Epithelial cell of proximal tubule (primary cell): Measurements from ENCODE around the gene RAB7A. TPM values are rescaled to one million over a fixed set of nuclear protein-coding genes. Genes with fewer than 3 reads are reported as not detected.

Experiments used
- DNase-seq: peaks from one replicate; pipeline ENCODE4 v3.0.0-alpha.2; 2011; ENCODE audit warnings: low read depth
- H3K4me3 ChIP-seq: 2 replicates; pipeline ENCODE4 v1.5.1; 2011; ENCODE audit warnings: low read depth, mild to moderate bottlenecking, low read length
- CTCF ChIP-seq: conservative IDR thresholded peaks from 2 replicates; pipeline ENCODE4 v1.5.1; 2012; ENCODE audit warnings: low read depth, mild to moderate bottlenecking, low read length
- total RNA-seq: library from RNA; depleted of rRNA; stranded (reverse); fragments of >200 nt; gene quantifications from 2 replicates; pipeline ENCODE4 v1.2.3, GENCODE V29; 2015

RAB7A gene
- total RNA-seq, 1 donor from 2014 or later: 55.6 TPM

- no peak for TF ChIP-seq CTCF
- no peak for DNase-seq
- no peak overlapping the region for H3K4me3 ChIP-seq
These were observed 23.6 kb upstream of the RAB7A start for GRCh38 chr3:128702391-128702790.

- no peak for DNase-seq
- no peak for TF ChIP-seq CTCF
These were observed 22.4 kb upstream of the RAB7A start for GRCh38 chr3:128703561-128703960.

GRCh38 chr3:128706086-128706615 lies 19.8 kb upstream of the RAB7A start:
- DNase-seq: no peak
- no peak for TF ChIP-seq CTCF
- H3K4me3 ChIP-seq: no peak overlapping the region

More at GRCh38 chr3:128703561-128703960, 22.4 kb upstream of the RAB7A start:
- no peak overlapping the region for H3K4me3 ChIP-seq

DNA sequence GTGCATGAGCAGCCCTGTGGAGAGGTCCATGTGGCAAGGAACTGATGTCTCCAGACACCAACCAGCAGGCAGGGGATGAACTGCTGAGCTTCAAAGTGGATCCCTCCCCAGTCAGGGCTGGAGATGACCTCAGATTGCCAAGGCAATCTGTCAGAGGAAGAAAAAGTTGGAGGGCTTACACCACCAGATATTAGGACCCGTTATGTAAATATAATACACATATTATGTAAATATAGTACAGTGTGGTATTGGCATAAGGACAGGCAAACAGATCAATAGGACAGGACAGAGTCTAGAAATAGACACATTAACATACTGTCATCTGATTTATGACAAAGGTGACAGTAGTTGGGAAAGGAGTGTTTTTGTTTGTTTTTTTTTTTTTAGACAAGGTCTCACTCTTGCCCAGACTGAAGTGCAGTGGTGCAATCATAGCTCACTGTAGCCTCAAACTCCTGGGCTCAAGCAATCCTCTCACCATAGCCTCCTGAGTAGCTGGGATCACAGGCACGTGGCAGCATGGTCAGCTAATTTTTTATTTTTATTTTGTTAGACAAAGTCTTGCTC lies 18.0 kb upstream of the RAB7A start:
- TF ChIP-seq CTCF: no peak
- no peak overlapping the region for H3K4me3 ChIP-seq
- no peak for DNase-seq

- no peak overlapping the region for H3K4me3 ChIP-seq
- DNase-seq: no peak
- no peak for TF ChIP-seq CTCF
These were observed 16.9 kb upstream of the RAB7A start for GRCh38 chr3:128709038-128709437.

GRCh38 chr3:128709506-128710210 lies 16.3 kb upstream of the RAB7A start:
- no peak overlapping the region for H3K4me3 ChIP-seq
- TF ChIP-seq CTCF: no peak
- DNase-seq: no peak

DNA sequence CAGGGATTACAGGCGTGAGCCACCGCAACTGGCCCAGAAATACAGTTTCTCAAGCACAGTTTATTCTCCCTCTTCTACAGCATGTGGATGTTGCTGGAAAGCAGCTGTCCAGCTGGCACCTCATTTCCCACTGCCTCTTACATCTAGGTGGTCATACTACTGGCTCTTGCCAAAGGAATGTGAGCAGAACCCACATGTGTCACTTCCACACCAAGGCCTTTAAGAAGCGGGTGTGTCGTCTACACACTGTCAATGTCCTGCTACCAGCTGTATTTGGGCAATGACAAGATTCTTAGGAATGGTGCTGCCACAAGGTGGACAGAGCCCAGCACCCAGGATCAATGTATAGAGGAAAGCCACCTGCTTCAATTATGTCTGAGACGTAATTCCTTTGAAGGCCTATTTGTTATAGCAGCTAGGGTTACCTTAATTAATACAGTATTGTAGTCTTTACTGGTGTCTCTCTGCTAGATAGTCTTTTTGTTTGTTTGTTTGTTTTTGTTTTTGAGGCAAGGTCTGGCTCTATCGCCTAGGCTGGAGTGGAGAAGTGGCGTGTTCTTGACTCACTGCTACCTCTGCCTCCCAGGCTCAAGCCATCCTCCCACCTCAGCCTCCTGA lies 15.1 kb upstream of the RAB7A start:
- DNase-seq: no peak
- H3K4me3 ChIP-seq: no peak overlapping the region
- no peak for TF ChIP-seq CTCF
